ENCODE data around the gene AXIN1. TPM values are rescaled to one million over a fixed set of nuclear protein-coding genes. Genes with fewer than 3 reads are reported as not detected.

Gene AXIN1
- total RNA-seq, 1 donor from 2014 or later, result 22.4 TPM

- TF ChIP-seq CTCF (IDR thresholded peaks at IDR 0.05), result no peak
- DNase-seq, result no peak
- intact Hi-C loops (cut with DNase I), result no loop called here
- ATAC-seq, result peak in 1 of 2 donors; percentile 15
- Histone ChIP-seq H3K4me3 (peak overlapping the region; percentile 58), H3K36me3 (no peaks in the 10 kb centered on the region), H3K27ac (no peak overlapping the region), H3K4me1 (peaks cover 8% of the 10 kb centered on the region), H3K9me3 (no peaks in the 10 kb centered on the region), H3K27me3 (ENCODE audit: low read depth) (peaks cover 37% of the 10 kb centered on the region)
Observed at GRCh38 chr16:275041-275641, 77.4 kb downstream of the AXIN1 start.

GRCh38 chr16:273547-274421 lies 78.7 kb downstream of the AXIN1 start:
- Histone ChIP-seq H3K27ac (no peak overlapping the region), H3K9me3 (no peaks in the 10 kb centered on the region), H3K27me3 (ENCODE audit: low read depth) (peaks cover 27% of the 10 kb centered on the region), H3K4me3 (no peak overlapping the region), H3K4me1 (peaks cover 8% of the 10 kb centered on the region), H3K36me3 (no peaks in the 10 kb centered on the region)
- TF ChIP-seq CTCF (IDR thresholded peaks at IDR 0.05), result no peak
- peak; percentile 1 to 3 for ATAC-seq
- intact Hi-C loops (cut with DNase I), result no loop called here
- DNase-seq, result no peak

- Histone ChIP-seq H3K27me3 (ENCODE audit: low read depth) (peaks cover 27% of the 10 kb centered on the region), H3K9me3 (no peaks in the 10 kb centered on the region), H3K36me3 (no peaks in the 10 kb centered on the region), H3K4me3 (no peak overlapping the region), H3K27ac (no peak overlapping the region), H3K4me1 (peaks cover 8% of the 10 kb centered on the region)
- no peak for TF ChIP-seq CTCF (IDR thresholded peaks at IDR 0.05)
- intact Hi-C loops (cut with DNase I), result no loop called here
- ATAC-seq (no peak), DNase-seq (no peak)
Observed at GRCh38 chr16:272633-273546, 79.6 kb downstream of the AXIN1 start.

- DNase-seq, result no peak
- H3K36me3 ChIP-seq, result no peaks in the 10 kb centered on the region
- H3K4me3 ChIP-seq, result no peak overlapping the region
- H3K27ac ChIP-seq, result no peak overlapping the region
- intact Hi-C loops (cut with DNase I), result no loop called here
- TF ChIP-seq CTCF (IDR thresholded peaks at IDR 0.05), result no peak
- peaks cover 8% of the 10 kb centered on the region for H3K4me1 ChIP-seq
- H3K27me3 ChIP-seq (ENCODE audit: low read depth), result peaks cover 22% of the 10 kb centered on the region
- no peaks in the 10 kb centered on the region for H3K9me3 ChIP-seq
- no peak for ATAC-seq
Observed at GRCh38 chr16:270381-271255, 81.9 kb downstream of the AXIN1 start.

Data from lower lobe of right lung (tissue), 2 donors.